ENCODE results near the gene MR1.
"Not testable (repeated sequence)": the region's sequence is repeated elsewhere in the genome, so short reads cannot be mapped to it uniquely, and the experiment has no call there.

The MR1 gene

GRCh38 chr1:181033128-181033798 lies 520 bp upstream of the MR1 start:
- TF ChIP-seq CTCF (conservative IDR thresholded peaks at IDR 0.05), result no peak
- H3K27ac ChIP-seq, result peak overlapping the region; percentile 66

- not testable (repeated sequence) for H3K27ac ChIP-seq
These were observed 1.4 kb downstream of the MR1 start for GRCh38 chr1:181035210-181035609.

- H3K27ac ChIP-seq, result no peak overlapping the region
- TF ChIP-seq CTCF (conservative IDR thresholded peaks at IDR 0.05), result no peak
These were observed 2.5 kb downstream of the MR1 start for GRCh38 chr1:181036107-181036836.

- H3K27ac ChIP-seq, result no peak overlapping the region
- no peak for TF ChIP-seq CTCF (conservative IDR thresholded peaks at IDR 0.05)
These were observed 3.6 kb downstream of the MR1 start for GRCh38 chr1:181037386-181037785.

- no peak overlapping the region for H3K27ac ChIP-seq
- peak; percentile 44 for TF ChIP-seq CTCF (conservative IDR thresholded peaks at IDR 0.05)
These were observed 4.7 kb downstream of the MR1 start for GRCh38 chr1:181038399-181038873.

GRCh38 chr1:181040284-181040865 lies 6.6 kb downstream of the MR1 start:
- H3K27ac ChIP-seq, result no peak overlapping the region
- TF ChIP-seq CTCF (conservative IDR thresholded peaks at IDR 0.05), result no peak

GRCh38 chr1:181043025-181043888 lies 9.5 kb downstream of the MR1 start:
- peak overlapping the region; percentile 61; the same call in 1 of the 2 replicates for H3K27ac ChIP-seq
- no peak for TF ChIP-seq CTCF (conservative IDR thresholded peaks at IDR 0.05)

All from VCaP (cell line).